Activated naive CD4-positive, alpha-beta T cell treated with anti-CD3 and anti-CD28 coated beads, Interleukin-2, amount 50 U/mL, for 24 hours (primary cell): ENCODE data around the gene PCIF1.

Experiments used
- H3K27ac Mint-ChIP-seq: one replicate; pipeline ENCODE4 v1.8.0; 2021; ENCODE audit warnings: mild to moderate bottlenecking, mixed read lengths
- H3K27me3 Mint-ChIP-seq: one replicate; pipeline ENCODE4 v1.8.0; 2021; ENCODE audit warnings: mixed read lengths
- H3K36me3 Mint-ChIP-seq: one replicate; pipeline ENCODE4 v1.8.0; 2021; ENCODE audit warnings: mixed read lengths
- H3K4me1 Mint-ChIP-seq: one replicate; pipeline ENCODE4 v1.8.0; 2021; ENCODE audit warnings: mixed read lengths
- H3K4me3 Mint-ChIP-seq: one replicate; pipeline ENCODE4 v1.8.0; 2021; ENCODE audit warnings: mild to moderate bottlenecking, mixed read lengths
- H3K9me3 Mint-ChIP-seq: one replicate; pipeline ENCODE4 v1.8.0; 2021; ENCODE audit warnings: mixed read lengths

The PCIF1 gene

DNA sequence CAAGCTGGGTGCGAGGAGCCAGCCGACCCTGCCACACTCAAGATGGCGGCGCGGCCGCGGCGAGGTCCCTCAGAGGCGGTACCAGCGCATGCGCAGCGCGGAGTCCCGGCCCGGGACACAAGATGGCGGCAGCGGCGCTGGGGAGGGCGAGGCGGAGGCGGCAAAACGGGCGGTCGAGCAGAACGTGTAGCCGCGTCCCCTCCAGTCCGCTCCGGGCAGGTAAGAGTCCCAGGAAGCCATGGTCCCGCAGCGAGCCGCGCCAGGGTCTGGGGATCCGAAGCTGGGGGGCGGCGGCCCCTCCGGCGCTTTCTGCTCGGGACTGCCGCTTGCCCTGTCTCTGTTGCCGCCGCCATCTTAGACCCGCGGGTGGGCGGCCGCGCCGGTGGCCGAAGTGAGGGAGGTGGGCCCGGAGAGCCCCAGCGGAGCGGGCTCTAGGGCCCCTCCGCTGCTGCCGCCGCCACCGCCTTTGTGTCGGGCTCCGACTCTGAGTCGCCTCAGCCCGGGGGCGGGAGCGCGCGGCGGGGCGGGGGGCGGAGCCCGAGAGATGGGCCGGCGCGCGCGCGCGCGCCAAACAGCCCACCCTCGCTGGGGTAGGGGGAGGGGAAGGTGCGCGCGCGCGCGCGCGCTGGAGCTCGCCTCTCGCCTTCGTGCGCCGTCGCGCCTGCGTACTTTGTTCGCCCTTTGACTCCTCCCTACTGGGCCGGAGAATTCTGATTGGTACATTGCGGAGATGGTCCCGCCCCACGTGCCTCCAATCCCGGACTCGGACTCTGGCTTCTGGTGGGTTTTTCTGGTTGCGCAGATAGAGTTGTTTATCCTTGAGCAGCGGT is at the start of gene PCIF1:
PCIF1 (plus strand) TSS at position 98 of the 830 bp plus-strand sequence. CDS start 4,317 bp downstream, outside the sequence.
- Mint-ChIP-seq H3K36me3 (peaks cover 12% of the 10 kb centered on the region), H3K4me1 (peaks cover 26% of the 10 kb centered on the region), H3K4me3 (peak within 1 kb of the TSS; percentile 98), H3K27me3 (no peaks in the 10 kb centered on the region), H3K9me3 (no peaks in the 10 kb centered on the region), H3K27ac (peak within 1 kb of the TSS; percentile 98)

DNA sequence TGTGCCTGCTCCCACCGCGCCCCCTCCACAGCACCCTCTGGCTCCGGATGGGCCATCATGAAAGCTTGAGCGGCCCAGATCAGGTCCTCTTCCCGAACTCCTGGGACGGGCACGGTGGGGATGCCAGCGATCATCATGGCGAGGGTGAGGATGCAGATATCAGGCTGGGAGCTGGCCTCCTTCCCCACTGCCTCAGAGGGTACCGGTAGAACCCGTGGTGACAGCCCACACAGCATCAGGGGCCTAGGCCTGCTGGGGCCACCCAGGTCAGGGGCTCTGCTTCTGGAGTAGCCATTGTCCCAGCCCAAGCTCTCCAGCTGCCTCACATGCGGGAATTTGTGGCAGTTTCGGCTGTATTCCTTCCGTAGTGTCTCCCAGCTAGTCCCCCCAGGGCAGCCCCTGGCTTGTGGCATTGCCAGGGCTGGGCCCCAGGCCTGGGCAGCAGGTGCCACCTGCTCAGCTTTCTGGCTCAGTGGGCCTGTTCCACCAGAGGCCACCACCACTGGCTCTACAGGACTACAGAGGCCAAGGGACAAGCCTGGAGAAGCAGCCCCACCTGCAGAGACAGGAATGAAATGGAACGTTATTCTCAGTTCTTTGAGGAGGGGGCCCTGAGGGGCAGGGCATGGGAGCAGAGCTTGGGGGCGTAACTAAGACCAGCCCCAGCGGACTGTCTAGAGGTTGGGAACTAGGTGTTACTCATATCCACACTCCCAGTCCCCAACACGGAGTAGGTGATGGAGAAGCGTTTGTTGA is 47.7 kb upstream of the PCIF1 start:
- Mint-ChIP-seq H3K9me3 (no peaks in the 10 kb centered on the region), H3K4me3 (no peak overlapping the region), H3K27ac (peak overlapping the region; percentile 59), H3K4me1 (peaks cover 57% of the 10 kb centered on the region), H3K27me3 (no peaks in the 10 kb centered on the region), H3K36me3 (peaks cover 14% of the 10 kb centered on the region)

DNA sequence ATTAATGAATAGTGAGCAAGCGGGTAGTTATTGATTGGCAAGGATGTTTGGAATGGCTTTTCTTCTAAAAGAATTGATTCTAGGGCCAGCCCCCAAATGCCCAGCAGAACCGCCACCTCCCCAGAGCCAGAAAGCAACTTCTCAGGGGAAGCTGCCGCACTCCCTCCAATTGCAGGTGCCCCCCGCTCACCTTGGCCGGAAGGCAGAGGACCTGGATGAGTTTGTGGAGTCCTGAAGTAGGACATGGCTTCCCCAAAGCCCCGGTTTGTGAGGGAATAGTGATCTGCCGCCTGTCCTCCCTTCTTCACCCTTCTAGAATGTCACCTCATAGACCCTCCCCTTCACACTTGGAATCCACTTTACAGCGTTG is 47.2 kb upstream of the PCIF1 start, which contains the start of gene SPATA25:
SPATA25 (minus strand) TSS at position 277 of the 370 bp plus-strand sequence; CDS start at position 245, 32 bp downstream.
- Mint-ChIP-seq H3K9me3 (no peaks in the 10 kb centered on the region), H3K4me1 (peaks cover 57% of the 10 kb centered on the region), H3K36me3 (peaks cover 11% of the 10 kb centered on the region), H3K4me3 (no peak within 1 kb of the TSS), H3K27me3 (no peaks in the 10 kb centered on the region), H3K27ac (peak within 1 kb of the TSS; percentile 59)

DNA sequence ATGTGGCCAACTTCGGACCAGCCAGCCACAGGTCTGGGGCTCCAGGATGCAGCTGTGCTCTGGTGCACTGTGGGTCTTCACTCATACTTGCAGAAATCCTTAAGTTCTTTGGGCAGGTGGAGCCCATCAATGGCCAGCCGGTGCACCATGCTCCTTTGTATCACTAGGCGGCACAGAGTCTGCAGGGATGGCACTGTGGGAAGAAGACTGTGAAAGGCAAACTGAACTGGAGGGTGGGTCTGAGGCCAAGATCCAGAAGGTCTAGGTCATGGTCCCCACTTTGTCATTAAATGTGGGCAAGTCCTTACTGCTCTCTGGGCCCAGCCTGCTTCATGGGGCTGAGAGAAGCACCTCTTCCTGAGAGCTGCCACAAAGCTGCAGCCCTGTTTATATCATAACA is 45.8 kb upstream of the PCIF1 start:
- no peaks in the 10 kb centered on the region for H3K9me3 Mint-ChIP-seq
- H3K4me3 Mint-ChIP-seq: no peak overlapping the region
- H3K36me3 Mint-ChIP-seq: peaks cover 6% of the 10 kb centered on the region
- peaks cover 54% of the 10 kb centered on the region for H3K4me1 Mint-ChIP-seq
- no peaks in the 10 kb centered on the region for H3K27me3 Mint-ChIP-seq
- H3K27ac Mint-ChIP-seq: peak overlapping the region; percentile 23

DNA sequence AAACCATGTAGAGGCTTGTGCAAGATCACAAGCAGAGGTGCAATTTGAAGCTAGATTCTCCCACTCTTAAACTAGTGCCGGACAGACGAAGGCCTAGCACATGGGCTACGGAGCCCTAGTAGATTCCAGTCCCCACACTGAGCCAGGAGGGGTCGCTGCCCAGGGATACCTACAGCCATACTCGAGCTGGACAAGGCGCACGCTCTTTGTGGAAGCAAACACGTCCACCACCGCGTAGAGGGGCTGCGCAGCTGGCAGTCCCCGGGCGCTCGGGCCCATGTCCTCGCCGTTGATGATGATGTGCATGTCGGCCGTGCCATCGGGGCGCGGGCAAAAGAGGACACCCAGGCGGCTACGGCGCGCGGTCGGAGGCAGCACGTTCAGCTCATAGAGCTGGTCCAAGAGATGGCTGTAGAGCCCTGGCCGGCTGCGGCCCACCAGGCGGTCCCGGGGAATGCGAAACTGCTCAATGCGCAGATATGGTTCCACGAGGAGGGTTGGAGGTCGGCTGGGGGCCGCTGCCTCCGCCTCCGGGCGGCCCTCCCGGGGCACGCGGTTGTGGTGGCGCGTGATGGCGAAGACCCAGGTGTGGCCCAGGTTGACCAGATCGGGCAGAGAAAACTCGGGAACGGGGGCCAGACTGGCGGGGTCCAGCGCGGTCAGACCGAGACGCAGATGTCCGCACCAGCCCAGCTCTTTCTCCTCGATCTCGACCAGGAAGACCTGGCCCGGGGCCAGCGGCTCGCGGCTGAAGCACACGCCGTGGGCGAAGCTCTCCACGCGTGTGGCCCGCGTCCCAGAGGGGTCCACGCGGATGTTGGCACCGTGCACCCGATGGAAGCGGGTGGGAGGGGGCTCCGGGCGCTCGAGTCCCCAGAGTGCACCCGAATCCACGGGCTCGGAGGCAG is 44.2 kb upstream of the PCIF1 start:
- peaks cover 3% of the 10 kb centered on the region for H3K36me3 Mint-ChIP-seq
- H3K27me3 Mint-ChIP-seq: no peaks in the 10 kb centered on the region
- peak overlapping the region; percentile 93 for H3K4me3 Mint-ChIP-seq
- H3K27ac Mint-ChIP-seq: peak overlapping the region; percentile 95
- no peaks in the 10 kb centered on the region for H3K9me3 Mint-ChIP-seq
- H3K4me1 Mint-ChIP-seq: peaks cover 47% of the 10 kb centered on the region

DNA sequence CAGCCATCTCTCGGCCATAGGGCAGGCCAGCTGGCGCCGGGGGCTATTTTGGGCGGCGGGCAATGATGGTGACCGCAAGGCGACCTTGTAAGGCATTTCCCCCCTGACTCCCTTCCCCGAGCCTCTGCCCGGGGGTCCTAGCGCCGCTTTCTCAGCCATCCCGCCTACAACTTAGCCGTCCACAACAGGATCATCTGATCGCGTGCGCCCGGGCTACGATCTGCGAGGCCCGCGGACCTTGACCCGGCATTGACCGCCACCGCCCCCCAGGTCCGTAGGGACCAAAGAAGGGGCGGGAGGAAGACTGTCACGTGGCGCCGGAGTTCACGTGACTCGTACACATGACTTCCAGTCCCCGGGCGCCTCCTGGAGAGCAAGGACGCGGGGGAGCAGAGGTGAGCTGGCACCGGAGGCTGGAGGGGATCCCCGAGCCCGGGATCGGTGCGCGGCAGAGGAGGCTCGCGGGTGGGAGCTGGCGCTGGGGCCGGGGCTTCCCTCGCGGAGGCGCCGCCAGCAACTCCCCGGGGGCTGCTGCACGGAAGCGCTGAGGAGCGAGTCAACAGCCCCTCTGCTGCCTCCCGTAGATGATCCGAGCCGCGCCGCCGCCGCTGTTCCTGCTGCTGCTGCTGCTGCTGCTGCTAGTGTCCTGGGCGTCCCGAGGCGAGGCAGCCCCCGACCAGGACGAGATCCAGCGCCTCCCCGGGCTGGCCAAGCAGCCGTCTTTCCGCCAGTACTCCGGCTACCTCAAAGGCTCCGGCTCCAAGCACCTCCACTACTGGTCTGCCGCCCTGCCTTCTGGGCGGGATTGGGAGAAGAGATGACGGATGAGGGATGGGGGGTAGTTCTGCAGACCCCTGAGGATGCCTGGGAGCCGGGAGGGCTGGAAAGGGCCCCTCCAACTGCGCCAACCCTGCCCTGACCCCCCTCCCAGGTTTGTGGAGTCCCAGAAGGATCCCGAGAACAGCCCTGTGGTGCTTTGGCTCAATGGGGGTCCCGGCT is 43.2 kb upstream of the PCIF1 start, which contains the start of the genes CTSA and NEURL2:
CTSA (plus strand) TSS at position 351 of the 999 bp plus-strand sequence; CDS start at position 585, 234 bp downstream.
NEURL2 (minus strand) TSS at position 224 of the 999 bp plus-strand sequence; CDS start at position 7, 217 bp downstream.
- peaks cover 3% of the 10 kb centered on the region for H3K36me3 Mint-ChIP-seq
- peaks cover 41% of the 10 kb centered on the region for H3K4me1 Mint-ChIP-seq
- peak within 1 kb of the TSS; percentile 95 for H3K27ac Mint-ChIP-seq
- H3K27me3 Mint-ChIP-seq: no peaks in the 10 kb centered on the region
- H3K4me3 Mint-ChIP-seq: peak within 1 kb of the TSS; percentile 93
- no peaks in the 10 kb centered on the region for H3K9me3 Mint-ChIP-seq

DNA sequence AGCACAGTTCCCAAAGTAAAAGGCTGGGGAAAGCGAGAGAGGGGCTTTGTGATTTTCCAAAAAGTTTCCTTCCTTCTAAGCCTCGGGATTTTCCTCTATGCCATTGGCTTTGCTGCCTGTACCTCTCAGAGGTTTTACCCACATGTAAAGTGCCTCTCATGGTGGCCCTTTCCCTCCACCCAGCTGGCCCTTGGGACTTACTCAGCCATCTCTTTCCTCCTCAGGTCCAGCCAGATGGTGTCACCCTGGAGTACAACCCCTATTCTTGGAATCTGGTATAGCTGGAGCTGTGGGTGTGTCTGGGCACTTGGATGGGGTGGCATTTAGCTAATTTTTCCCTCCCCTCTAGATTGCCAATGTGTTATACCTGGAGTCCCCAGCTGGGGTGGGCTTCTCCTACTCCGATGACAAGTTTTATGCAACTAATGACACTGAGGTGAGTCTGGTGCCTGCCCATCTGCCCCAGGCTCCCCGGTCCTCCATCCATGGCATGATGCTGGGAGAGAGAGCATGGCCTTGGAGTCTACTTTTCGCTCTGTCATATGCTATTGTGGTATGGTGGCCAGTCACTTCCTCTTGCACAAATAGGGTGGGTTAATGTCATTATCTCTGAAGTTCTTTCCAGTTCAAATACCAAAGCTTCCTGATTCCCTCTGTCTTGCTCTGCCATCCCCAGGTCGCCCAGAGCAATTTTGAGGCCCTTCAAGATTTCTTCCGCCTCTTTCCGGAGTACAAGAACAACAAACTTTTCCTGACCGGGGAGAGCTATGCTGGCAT is 42.2 kb upstream of the PCIF1 start:
- no peaks in the 10 kb centered on the region for H3K27me3 Mint-ChIP-seq
- no peaks in the 10 kb centered on the region for H3K9me3 Mint-ChIP-seq
- H3K36me3 Mint-ChIP-seq: peaks cover 3% of the 10 kb centered on the region
- peak overlapping the region; percentile 55 for H3K27ac Mint-ChIP-seq
- peaks cover 40% of the 10 kb centered on the region for H3K4me1 Mint-ChIP-seq
- H3K4me3 Mint-ChIP-seq: peak overlapping the region; percentile 93

DNA sequence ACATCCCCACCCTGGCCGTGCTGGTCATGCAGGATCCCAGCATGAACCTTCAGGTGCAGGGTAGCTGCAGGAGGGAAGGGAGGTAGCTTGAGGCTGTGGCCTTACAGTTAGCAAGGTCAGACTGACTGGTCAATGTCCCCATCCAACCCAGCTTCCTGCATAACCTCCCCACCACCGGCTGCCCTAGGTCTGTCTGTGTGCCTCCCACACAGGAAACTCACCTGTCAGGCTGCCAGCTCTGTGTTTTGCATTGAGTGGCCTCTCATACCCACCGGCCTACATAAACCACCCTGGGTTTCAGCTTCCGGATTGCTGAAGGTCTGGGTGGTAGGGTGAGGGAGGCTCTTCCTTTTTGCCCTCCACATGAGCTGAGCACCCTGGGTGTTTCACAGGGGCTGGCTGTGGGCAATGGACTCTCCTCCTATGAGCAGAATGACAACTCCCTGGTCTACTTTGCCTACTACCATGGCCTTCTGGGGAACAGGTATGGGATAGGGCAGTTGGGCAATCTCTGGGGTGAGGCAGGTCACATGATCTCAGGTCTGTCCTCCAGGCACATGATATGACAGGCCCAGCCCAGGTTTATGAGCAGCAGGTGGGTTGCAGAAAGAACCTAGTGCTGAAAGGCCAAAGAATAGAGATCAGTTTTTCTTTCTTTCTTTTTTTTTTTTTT is 41.5 kb upstream of the PCIF1 start:
- H3K27me3 Mint-ChIP-seq: no peaks in the 10 kb centered on the region
- H3K4me1 Mint-ChIP-seq: peaks cover 36% of the 10 kb centered on the region
- no peak overlapping the region for H3K27ac Mint-ChIP-seq
- H3K36me3 Mint-ChIP-seq: no peaks in the 10 kb centered on the region
- no peaks in the 10 kb centered on the region for H3K9me3 Mint-ChIP-seq
- peak overlapping the region; percentile 93 for H3K4me3 Mint-ChIP-seq

DNA sequence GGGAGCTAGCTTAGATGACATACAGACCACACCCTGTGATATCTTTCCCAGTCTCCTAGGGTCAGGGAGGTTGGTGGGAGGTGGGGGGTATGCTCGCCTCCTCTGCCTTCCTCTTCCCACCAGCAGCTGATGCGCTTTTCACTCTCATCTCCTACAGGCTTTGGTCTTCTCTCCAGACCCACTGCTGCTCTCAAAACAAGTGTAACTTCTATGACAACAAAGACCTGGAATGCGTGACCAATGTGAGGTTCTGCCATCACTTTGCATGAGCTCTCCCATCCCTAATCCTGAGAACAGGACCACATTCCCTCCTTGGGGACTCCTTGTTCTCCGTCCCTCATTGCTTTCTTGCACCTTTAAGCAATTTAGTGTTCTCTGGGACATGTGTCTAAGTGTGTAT is 40.7 kb upstream of the PCIF1 start:
- Mint-ChIP-seq H3K4me3 (no peak overlapping the region), H3K9me3 (no peaks in the 10 kb centered on the region), H3K36me3 (no peaks in the 10 kb centered on the region), H3K27ac (no peak overlapping the region), H3K4me1 (peaks cover 35% of the 10 kb centered on the region), H3K27me3 (no peaks in the 10 kb centered on the region)

DNA sequence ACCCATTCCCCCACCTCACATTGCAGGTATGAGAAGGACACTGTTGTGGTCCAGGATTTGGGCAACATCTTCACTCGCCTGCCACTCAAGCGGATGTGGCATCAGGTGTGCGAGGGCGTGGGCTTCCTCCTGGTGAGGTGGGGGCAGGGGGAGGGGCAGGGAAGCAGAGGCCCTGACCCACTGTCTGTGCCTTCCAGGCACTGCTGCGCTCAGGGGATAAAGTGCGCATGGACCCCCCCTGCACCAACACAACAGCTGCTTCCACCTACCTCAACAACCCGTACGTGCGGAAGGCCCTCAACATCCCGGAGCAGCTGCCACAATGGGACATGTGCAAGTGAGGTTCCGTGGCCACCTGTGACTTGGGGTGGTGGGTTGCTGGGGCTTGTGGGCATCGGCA is 39.7 kb upstream of the PCIF1 start:
- no peaks in the 10 kb centered on the region for H3K9me3 Mint-ChIP-seq
- no peaks in the 10 kb centered on the region for H3K36me3 Mint-ChIP-seq
- no peak overlapping the region for H3K4me3 Mint-ChIP-seq
- no peaks in the 10 kb centered on the region for H3K27me3 Mint-ChIP-seq
- peaks cover 26% of the 10 kb centered on the region for H3K4me1 Mint-ChIP-seq
- no peak overlapping the region for H3K27ac Mint-ChIP-seq

DNA sequence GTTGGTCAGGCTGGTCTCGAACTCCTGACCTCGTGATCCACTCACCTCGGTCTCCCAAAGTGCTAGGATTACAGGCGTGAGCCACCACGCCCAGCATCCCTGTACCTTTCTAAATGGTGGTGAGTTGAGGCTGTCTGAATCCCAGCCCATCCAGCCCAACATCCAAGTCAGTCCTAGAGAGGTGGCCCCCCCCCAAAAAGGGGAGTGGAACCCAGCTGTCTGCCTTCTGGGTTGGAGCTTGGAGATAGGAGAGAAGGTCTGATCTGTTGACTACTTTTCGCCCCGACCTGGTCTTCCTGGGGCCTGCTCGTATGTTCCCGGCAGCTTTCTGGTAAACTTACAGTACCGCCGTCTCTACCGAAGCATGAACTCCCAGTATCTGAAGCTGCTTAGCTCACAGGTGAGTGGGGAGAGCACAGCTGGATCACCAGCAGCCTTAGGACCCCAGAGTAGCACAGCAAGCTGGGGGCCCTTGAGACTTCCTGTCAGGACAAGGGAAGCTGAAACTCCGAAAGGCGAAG is 37.8 kb upstream of the PCIF1 start:
- Mint-ChIP-seq H3K27ac (no peak overlapping the region), H3K9me3 (no peaks in the 10 kb centered on the region), H3K4me1 (peaks cover 20% of the 10 kb centered on the region), H3K27me3 (no peaks in the 10 kb centered on the region), H3K36me3 (no peaks in the 10 kb centered on the region), H3K4me3 (no peak overlapping the region)

DNA sequence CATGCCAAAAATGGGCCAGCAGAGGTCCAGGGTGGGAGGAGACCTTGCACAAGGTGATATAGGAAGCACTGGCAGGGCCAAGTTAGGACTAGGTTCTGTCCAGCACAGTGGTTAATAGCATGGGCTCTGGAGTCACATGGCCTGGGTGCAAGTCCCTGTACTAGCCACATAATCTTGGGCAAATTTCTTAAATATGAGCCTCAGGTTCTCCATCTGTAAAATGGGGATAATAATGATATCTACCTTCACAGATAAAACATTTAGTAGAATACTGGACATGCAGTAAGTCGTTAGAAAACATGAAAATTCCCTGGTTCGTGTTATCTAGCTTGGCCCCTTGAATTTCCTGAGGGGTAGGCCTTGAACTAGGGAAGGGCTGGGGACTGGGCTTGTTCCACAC is 37.2 kb upstream of the PCIF1 start:
- peaks cover 16% of the 10 kb centered on the region for H3K4me1 Mint-ChIP-seq
- no peaks in the 10 kb centered on the region for H3K27me3 Mint-ChIP-seq
- no peak overlapping the region for H3K4me3 Mint-ChIP-seq
- H3K36me3 Mint-ChIP-seq: no peaks in the 10 kb centered on the region
- H3K27ac Mint-ChIP-seq: no peak overlapping the region
- no peaks in the 10 kb centered on the region for H3K9me3 Mint-ChIP-seq

DNA sequence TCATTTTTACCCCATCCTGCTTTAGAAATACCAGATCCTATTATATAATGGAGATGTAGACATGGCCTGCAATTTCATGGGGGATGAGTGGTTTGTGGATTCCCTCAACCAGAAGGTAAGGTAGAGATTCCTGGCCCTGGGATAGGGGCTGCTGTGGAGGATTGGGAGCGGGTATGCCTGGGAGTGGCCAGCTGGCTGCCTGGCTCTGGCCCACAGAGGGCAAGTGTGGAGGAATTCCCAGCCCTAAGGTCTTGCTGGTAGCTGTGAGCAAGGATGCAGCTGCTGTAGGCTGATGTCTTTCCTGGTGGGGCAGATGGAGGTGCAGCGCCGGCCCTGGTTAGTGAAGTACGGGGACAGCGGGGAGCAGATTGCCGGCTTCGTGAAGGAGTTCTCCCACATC is 36.8 kb upstream of the PCIF1 start:
- Mint-ChIP-seq H3K36me3 (no peaks in the 10 kb centered on the region), H3K27ac (no peak overlapping the region), H3K4me3 (no peak overlapping the region), H3K9me3 (no peaks in the 10 kb centered on the region), H3K27me3 (no peaks in the 10 kb centered on the region), H3K4me1 (peaks cover 12% of the 10 kb centered on the region)
